SU-DHL-6 (cell line): ENCODE data around the gene RNF144B.

Experiments
- H2AFZ ChIP-seq: fragments of 200-600 bp; sonication (generic); 2 replicates; pipeline ENCODE4 v1.6.1; 2014; ENCODE audit warnings: low read depth, mild to moderate bottlenecking, moderate library complexity, mixed read lengths, antibody characterized with exemption, low read length; ENCODE audit not compliant: severe bottlenecking
- H3F3A ChIP-seq: fragments of 200-600 bp; shearing (Covaris generic); 2 replicates; pipeline ENCODE4 v1.6.0; 2016; ENCODE audit warnings: antibody characterized with exemption, mild to moderate bottlenecking; ENCODE audit not compliant: insufficient read depth
- H3K27ac ChIP-seq: fragments of 200-600 bp; sonication (generic); 2 replicates; pipeline ENCODE4 v1.5.1; 2016; ENCODE audit warnings: low read depth, mild to moderate bottlenecking, low read length, moderate library complexity, mixed read lengths
- H3K27me3 ChIP-seq: fragments of 200-600 bp; sonication (generic), shearing (Covaris generic); 2 replicates; pipeline ENCODE4 v1.6.0; 2014; ENCODE audit warnings: mild to moderate bottlenecking, low read length
- H3K36me3 ChIP-seq: fragments of 200-600 bp; sonication (generic); 2 replicates; pipeline ENCODE4 v1.6.1; 2014; ENCODE audit warnings: mild to moderate bottlenecking, low read length, mixed read lengths
- H3K4me2 ChIP-seq: fragments of 300-600, 200-600 bp; shearing (Covaris generic), sonication (generic); 2 replicates; pipeline ENCODE4 v1.6.0; 2014; ENCODE audit warnings: low read length, low read depth, mild to moderate bottlenecking; ENCODE audit not compliant: poor library complexity, severe bottlenecking
- H3K4me3 ChIP-seq: fragments of 200-600 bp; sonication (generic); 2 replicates; pipeline ENCODE4 v1.5.1; 2014; ENCODE audit warnings: antibody characterized with exemption, low read length, mild to moderate bottlenecking, mixed read lengths; ENCODE audit not compliant: insufficient read depth, poor library complexity, severe bottlenecking
- H3K79me2 ChIP-seq: fragments of 200-600 bp; sonication (generic); 2 replicates; pipeline ENCODE4 v1.6.1; 2014; ENCODE audit warnings: mild to moderate bottlenecking, low read length, moderate library complexity; ENCODE audit not compliant: insufficient read depth
- H3K9ac ChIP-seq: fragments of 200-600 bp; sonication (generic); 2 replicates; pipeline ENCODE4 v1.7.0; 2014; ENCODE audit warnings: mild to moderate bottlenecking, low read length
- H3K9me2 ChIP-seq: fragments of 200-600 bp; sonication (generic); replicated peaks from 2 replicates; pipeline ENCODE4 v1.6.1; 2014; ENCODE audit warnings: low read length; ENCODE audit not compliant: insufficient read depth
- H3K9me3 ChIP-seq: fragments of 200-600 bp; sonication (generic); 2 replicates; pipeline ENCODE4 v1.6.1; 2014; ENCODE audit warnings: low read length, mixed read lengths; ENCODE audit not compliant: insufficient read depth
- H4K20me1 ChIP-seq: fragments of 200-600 bp; sonication (generic); 2 replicates; pipeline ENCODE4 v1.6.1; 2014; ENCODE audit warnings: low read depth, mild to moderate bottlenecking, antibody characterized with exemption, low read length, moderate library complexity, mixed read lengths
- EZH2phosphoT487 ChIP-seq: fragments of 200-600 bp; sonication (generic), shearing (Covaris generic); conservative IDR thresholded peaks from 2 replicates; pipeline ENCODE4 v1.6.1; 2018; ENCODE audit warnings: mild to moderate bottlenecking, antibody characterized with exemption, low read length, moderate library complexity, mixed read lengths
- TF ChIP-seq, protein P1 (sequence below): fragments of 200-600 bp; sonication (generic); IDR thresholded peaks from one replicate; pipeline ENCODE4 v1.5.1; 2017; ENCODE audit warnings: antibody characterized with exemption, mild to moderate bottlenecking, low read length, moderate library complexity; ENCODE audit not compliant: insufficient read depth, poor library complexity, severe bottlenecking

RNF144B gene

GRCh38 chr6:18342223-18342622 lies 44.9 kb upstream of the RNF144B start:
- Histone ChIP-seq H3K9me3 (no peaks in the 10 kb centered on the region), H3F3A (no peaks in the 10 kb centered on the region), H3K27ac (no peak overlapping the region), H3K4me2 (no peak overlapping the region), H4K20me1 (no peaks in the 10 kb centered on the region), H3K9me2 (no peaks in the 10 kb centered on the region), H3K27me3 (no peaks in the 10 kb centered on the region), H3K36me3 (no peaks in the 10 kb centered on the region), H2AFZ (no peak overlapping the region), H3K79me2 (no peaks in the 10 kb centered on the region), H3K9ac (no peak overlapping the region), H3K4me3 (no peak overlapping the region)
- no peak for TF ChIP-seq EZH2phosphoT487
- TF ChIP-seq, protein P1, sequence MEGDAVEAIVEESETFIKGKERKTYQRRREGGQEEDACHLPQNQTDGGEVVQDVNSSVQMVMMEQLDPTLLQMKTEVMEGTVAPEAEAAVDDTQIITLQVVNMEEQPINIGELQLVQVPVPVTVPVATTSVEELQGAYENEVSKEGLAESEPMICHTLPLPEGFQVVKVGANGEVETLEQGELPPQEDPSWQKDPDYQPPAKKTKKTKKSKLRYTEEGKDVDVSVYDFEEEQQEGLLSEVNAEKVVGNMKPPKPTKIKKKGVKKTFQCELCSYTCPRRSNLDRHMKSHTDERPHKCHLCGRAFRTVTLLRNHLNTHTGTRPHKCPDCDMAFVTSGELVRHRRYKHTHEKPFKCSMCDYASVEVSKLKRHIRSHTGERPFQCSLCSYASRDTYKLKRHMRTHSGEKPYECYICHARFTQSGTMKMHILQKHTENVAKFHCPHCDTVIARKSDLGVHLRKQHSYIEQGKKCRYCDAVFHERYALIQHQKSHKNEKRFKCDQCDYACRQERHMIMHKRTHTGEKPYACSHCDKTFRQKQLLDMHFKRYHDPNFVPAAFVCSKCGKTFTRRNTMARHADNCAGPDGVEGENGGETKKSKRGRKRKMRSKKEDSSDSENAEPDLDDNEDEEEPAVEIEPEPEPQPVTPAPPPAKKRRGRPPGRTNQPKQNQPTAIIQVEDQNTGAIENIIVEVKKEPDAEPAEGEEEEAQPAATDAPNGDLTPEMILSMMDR, result no peak

GRCh38 chr6:18343741-18344140 lies 43.4 kb upstream of the RNF144B start:
- Histone ChIP-seq H4K20me1 (no peaks in the 10 kb centered on the region), H3F3A (no peaks in the 10 kb centered on the region), H3K9me3 (no peaks in the 10 kb centered on the region), H3K79me2 (no peaks in the 10 kb centered on the region), H3K9me2 (no peaks in the 10 kb centered on the region), H3K27me3 (no peaks in the 10 kb centered on the region), H3K9ac (no peak overlapping the region), H3K36me3 (no peaks in the 10 kb centered on the region), H3K4me3 (no peak overlapping the region), H2AFZ (no peak overlapping the region), H3K27ac (no peak overlapping the region), H3K4me2 (no peak overlapping the region)
- TF ChIP-seq, protein P1, result no peak
- no peak for TF ChIP-seq EZH2phosphoT487

DNA sequence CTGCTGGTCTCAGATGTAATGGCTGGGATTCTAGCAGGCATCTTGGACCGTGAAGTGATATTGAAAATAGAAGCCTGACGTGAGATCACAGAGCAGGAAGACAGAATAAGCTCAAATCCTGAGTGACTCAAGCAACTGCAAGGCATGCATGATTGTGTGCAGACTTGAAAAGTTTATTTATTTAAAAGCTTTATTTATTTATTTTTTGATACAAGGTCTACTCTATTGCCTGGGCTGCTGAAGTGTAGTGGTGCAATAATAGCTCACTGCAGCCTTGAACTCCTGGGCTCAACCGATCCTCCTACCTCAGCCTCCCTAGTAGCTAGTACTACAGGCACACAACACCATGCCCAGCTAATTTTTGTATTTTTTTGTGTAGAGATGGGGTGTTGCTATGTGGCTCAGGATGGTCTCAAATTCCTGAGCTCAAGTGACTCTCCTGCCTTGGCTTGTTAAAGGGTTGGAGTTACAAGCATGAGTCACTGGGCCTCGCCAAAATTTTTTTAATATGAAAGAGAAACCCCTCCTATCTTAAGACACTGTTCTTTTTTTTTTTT lies 40.1 kb upstream of the RNF144B start:
- no peak overlapping the region for H3K27ac ChIP-seq
- H3F3A ChIP-seq, result no peaks in the 10 kb centered on the region
- H3K27me3 ChIP-seq, result no peaks in the 10 kb centered on the region
- H3K9ac ChIP-seq, result no peak overlapping the region
- no peaks in the 10 kb centered on the region for H4K20me1 ChIP-seq
- H3K36me3 ChIP-seq, result no peaks in the 10 kb centered on the region
- no peaks in the 10 kb centered on the region for H3K79me2 ChIP-seq
- TF ChIP-seq, protein P1, result no peak
- TF ChIP-seq EZH2phosphoT487, result no peak
- no peaks in the 10 kb centered on the region for H3K9me3 ChIP-seq
- no peak overlapping the region for H2AFZ ChIP-seq
- H3K4me3 ChIP-seq, result no peak overlapping the region
- H3K9me2 ChIP-seq, result no peaks in the 10 kb centered on the region
- no peak overlapping the region for H3K4me2 ChIP-seq
